Measurements from ENCODE around the gene NADK.

The NADK gene

GRCh38 chr1:1776672-1777582, 1.3 kb downstream of the NADK start:
- DNase-seq (ENCODE audit: low read depth) = no peak
- no peak for TF ChIP-seq CTCF (conservative IDR thresholded peaks at IDR 0.05; ENCODE audit: control insufficient read depth, insufficient read depth, low read depth, low read length)
- H3K4me3 ChIP-seq (ENCODE audit: control insufficient read depth, low read depth, low read length) = peak overlapping the region; percentile 77

GRCh38 chr1:1775327-1776226, 2.7 kb downstream of the NADK start:
- no peak for TF ChIP-seq CTCF (conservative IDR thresholded peaks at IDR 0.05; ENCODE audit: control insufficient read depth, insufficient read depth, low read depth, low read length)
- H3K4me3 ChIP-seq (ENCODE audit: control insufficient read depth, low read depth, low read length) = no peak overlapping the region

GRCh38 chr1:1773874-1774273, 4.4 kb downstream of the NADK start:
- TF ChIP-seq CTCF (conservative IDR thresholded peaks at IDR 0.05; ENCODE audit: control insufficient read depth, insufficient read depth, low read depth, low read length) = no peak
- no peak for DNase-seq (ENCODE audit: low read depth)
- no peak overlapping the region for H3K4me3 ChIP-seq (ENCODE audit: control insufficient read depth, low read depth, low read length)

More at GRCh38 chr1:1775327-1776226, 2.7 kb downstream of the NADK start:
- no peak for DNase-seq (ENCODE audit: low read depth)

GRCh38 chr1:1771096-1771495, 7.2 kb downstream of the NADK start:
- no peak for TF ChIP-seq CTCF (conservative IDR thresholded peaks at IDR 0.05; ENCODE audit: control insufficient read depth, insufficient read depth, low read depth, low read length)
- DNase-seq (ENCODE audit: low read depth) = no peak
- no peak overlapping the region for H3K4me3 ChIP-seq (ENCODE audit: control insufficient read depth, low read depth, low read length)

- DNase-seq (ENCODE audit: low read depth) = no peak
- no peak for TF ChIP-seq CTCF (conservative IDR thresholded peaks at IDR 0.05; ENCODE audit: control insufficient read depth, insufficient read depth, low read depth, low read length)
- no peak overlapping the region for H3K4me3 ChIP-seq (ENCODE audit: control insufficient read depth, low read depth, low read length)
Observed at GRCh38 chr1:1770102-1770501, 8.2 kb downstream of the NADK start.

GRCh38 chr1:1768249-1768992, 9.8 kb downstream of the NADK start:
- no peak overlapping the region for H3K4me3 ChIP-seq (ENCODE audit: control insufficient read depth, low read depth, low read length)

More at GRCh38 chr1:1768249-1768992, 9.8 kb downstream of the NADK start:
- no peak for TF ChIP-seq CTCF (conservative IDR thresholded peaks at IDR 0.05; ENCODE audit: control insufficient read depth, insufficient read depth, low read depth, low read length)
- no peak for DNase-seq (ENCODE audit: low read depth)
